HUES64 (cell line): Measurements from ENCODE around the gene AGTRAP.

Source experiments
- H3K27ac ChIP-seq: 2 replicates; pipeline ENCODE4 v1.7.0; 2013; ENCODE audit warnings: low read depth, low read length, inconsistent platforms
- H3K27me3 ChIP-seq: 2 replicates; pipeline ENCODE4 v1.6.1; 2013; ENCODE audit warnings: mild to moderate bottlenecking, low read length; ENCODE audit not compliant: insufficient read depth
- H3K36me3 ChIP-seq: 2 replicates; pipeline ENCODE4 v1.6.1; 2013; ENCODE audit warnings: mild to moderate bottlenecking, low read length; ENCODE audit not compliant: insufficient read depth
- H3K4me1 ChIP-seq: 2 replicates; pipeline ENCODE4 v1.6.1; 2013; ENCODE audit warnings: mild to moderate bottlenecking, low read length, moderate library complexity; ENCODE audit not compliant: insufficient read depth
- H3K4me3 ChIP-seq: 2 replicates; pipeline ENCODE4 v1.5.1; 2013; ENCODE audit warnings: mild to moderate bottlenecking, low read length, moderate library complexity
- H3K9ac ChIP-seq: 2 replicates; pipeline ENCODE4 v1.6.1; 2013; ENCODE audit warnings: mild to moderate bottlenecking, low read depth, low read length
- H3K9me3 ChIP-seq: 2 replicates; pipeline ENCODE4 v1.6.1; 2013; ENCODE audit warnings: low read depth, low read length; ENCODE audit not compliant: insufficient read depth
- WGBS: fragments of 150-250, 120-280 bp; methylation state at CpG from one replicate; pipeline ENCODE4 v1.1.7; 2013; ENCODE audit warnings: missing lambda C conversion rate; 5-methylcytosine and 5-hydroxymethylcytosine counted together

The AGTRAP gene

GRCh38 chr1:11708554-11709350 is 27.2 kb upstream of the AGTRAP start:
- H3K27ac ChIP-seq = no peak overlapping the region
- no peak overlapping the region for H3K9ac ChIP-seq
- WGBS = 89% methylated on average over 11 of the region's 11 CpGs
- peaks cover 22% of the 10 kb centered on the region for H3K4me1 ChIP-seq
- no peaks in the 10 kb centered on the region for H3K27me3 ChIP-seq
- H3K4me3 ChIP-seq = no peak overlapping the region
- peaks cover 28% of the 10 kb centered on the region for H3K36me3 ChIP-seq
- H3K9me3 ChIP-seq = no peaks in the 10 kb centered on the region

- H3K27me3 ChIP-seq = no peaks in the 10 kb centered on the region
- H3K4me1 ChIP-seq = peaks cover 4% of the 10 kb centered on the region; the same call in 1 of the 2 replicates
- 95% methylated on average over 5 of the region's 5 CpGs for WGBS
Measured at GRCh38 chr1:11711490-11711889, 24.4 kb upstream of the AGTRAP start.

GRCh38 chr1:11712285-11712684 is 23.7 kb upstream of the AGTRAP start:
- Histone ChIP-seq H3K4me3 (no peak overlapping the region), H3K36me3 (peaks cover 38% of the 10 kb centered on the region), H3K27ac (no peak overlapping the region), H3K9ac (no peak overlapping the region), H3K9me3 (no peaks in the 10 kb centered on the region), H3K27me3 (no peaks in the 10 kb centered on the region), H3K4me1 (peaks cover 2% of the 10 kb centered on the region; the same call in 1 of the 2 replicates)
- 98% methylated on average over 8 of the region's 8 CpGs for WGBS

More at GRCh38 chr1:11711490-11711889, 24.4 kb upstream of the AGTRAP start:
- Histone ChIP-seq H3K27ac (no peak overlapping the region), H3K9me3 (no peaks in the 10 kb centered on the region), H3K9ac (no peak overlapping the region), H3K36me3 (peaks cover 38% of the 10 kb centered on the region), H3K4me3 (no peak overlapping the region)

- H3K36me3 ChIP-seq = peaks cover 38% of the 10 kb centered on the region
- WGBS = 95% methylated on average over 11 of the region's 11 CpGs
- no peak overlapping the region for H3K27ac ChIP-seq
- no peaks in the 10 kb centered on the region for H3K27me3 ChIP-seq
- no peaks in the 10 kb centered on the region for H3K9me3 ChIP-seq
- no peak overlapping the region for H3K9ac ChIP-seq
- H3K4me3 ChIP-seq = no peak overlapping the region
- no peaks in the 10 kb centered on the region for H3K4me1 ChIP-seq
Measured at GRCh38 chr1:11713095-11713494, 22.8 kb upstream of the AGTRAP start.

GRCh38 chr1:11714831-11715575 is 20.9 kb upstream of the AGTRAP start:
- H3K9ac ChIP-seq = no peak overlapping the region
- H3K4me1 ChIP-seq = no peaks in the 10 kb centered on the region
- H3K27me3 ChIP-seq = no peaks in the 10 kb centered on the region
- H3K9me3 ChIP-seq = no peaks in the 10 kb centered on the region
- 97% methylated on average over 24 of the region's 24 CpGs for WGBS
- no peak overlapping the region for H3K4me3 ChIP-seq
- H3K36me3 ChIP-seq = peaks cover 26% of the 10 kb centered on the region
- H3K27ac ChIP-seq = no peak overlapping the region

GRCh38 chr1:11719313-11720032 is 16.5 kb upstream of the AGTRAP start:
- H3K4me3 ChIP-seq = peak overlapping the region; percentile 17; the same call in 1 of the 2 replicates

GRCh38 chr1:11720033-11720376 is 15.9 kb upstream of the AGTRAP start:
- H3K27me3 ChIP-seq = no peaks in the 10 kb centered on the region
- WGBS = 94% methylated on average over 12 of the region's 12 CpGs

More at GRCh38 chr1:11719313-11720032, 16.5 kb upstream of the AGTRAP start:
- no peaks in the 10 kb centered on the region for H3K9me3 ChIP-seq
- WGBS = 53% methylated on average over 44 of the region's 44 CpGs
- H3K27me3 ChIP-seq = no peaks in the 10 kb centered on the region
- no peak overlapping the region; the same call in 1 of the 2 replicates for H3K27ac ChIP-seq
- H3K4me1 ChIP-seq = no peaks in the 10 kb centered on the region
- H3K9ac ChIP-seq = no peak overlapping the region
- H3K36me3 ChIP-seq = peaks cover 24% of the 10 kb centered on the region

GRCh38 chr1:11720525-11720924 is 15.4 kb upstream of the AGTRAP start:
- no peak overlapping the region for H3K9ac ChIP-seq
- H3K4me3 ChIP-seq = no peak overlapping the region
- H3K27me3 ChIP-seq = no peaks in the 10 kb centered on the region
- no peak overlapping the region for H3K27ac ChIP-seq
- no peaks in the 10 kb centered on the region for H3K9me3 ChIP-seq
- peaks cover 18% of the 10 kb centered on the region for H3K36me3 ChIP-seq
- H3K4me1 ChIP-seq = peaks cover 7% of the 10 kb centered on the region
- WGBS = 94% methylated on average over 4 of the region's 4 CpGs

More at GRCh38 chr1:11720033-11720376, 15.9 kb upstream of the AGTRAP start:
- peaks cover 23% of the 10 kb centered on the region for H3K36me3 ChIP-seq
- H3K4me1 ChIP-seq = 0 out of 2 replicates have a peak, but pooled peaks cover 3% of the 10 kb centered on the region
- no peak overlapping the region for H3K27ac ChIP-seq
- no peak overlapping the region for H3K4me3 ChIP-seq
- no peaks in the 10 kb centered on the region for H3K9me3 ChIP-seq
- H3K9ac ChIP-seq = no peak overlapping the region

GRCh38 chr1:11721311-11721710 is 14.6 kb upstream of the AGTRAP start:
- WGBS = 91% methylated on average over 4 of the region's 4 CpGs
- Histone ChIP-seq H3K36me3 (peaks cover 15% of the 10 kb centered on the region), H3K4me1 (peaks cover 11% of the 10 kb centered on the region), H3K27me3 (no peaks in the 10 kb centered on the region), H3K9ac (no peak overlapping the region), H3K27ac (no peak overlapping the region), H3K9me3 (no peaks in the 10 kb centered on the region), H3K4me3 (no peak overlapping the region)

GRCh38 chr1:11722538-11722937 is 13.4 kb upstream of the AGTRAP start:
- 97% methylated on average over 2 of the region's 2 CpGs for WGBS
- Histone ChIP-seq H3K4me1 (peaks cover 14% of the 10 kb centered on the region), H3K4me3 (no peak overlapping the region), H3K27ac (no peak overlapping the region), H3K9me3 (no peaks in the 10 kb centered on the region), H3K36me3 (peaks cover 13% of the 10 kb centered on the region; the same call in 1 of the 2 replicates), H3K27me3 (no peaks in the 10 kb centered on the region), H3K9ac (no peak overlapping the region)

- Histone ChIP-seq H3K4me3 (no peak overlapping the region), H3K36me3 (peaks cover 9% of the 10 kb centered on the region; the same call in 1 of the 2 replicates), H3K4me1 (peaks cover 24% of the 10 kb centered on the region), H3K9ac (no peak overlapping the region), H3K27ac (peak overlapping the region; percentile 31; the same call in 1 of the 2 replicates), H3K27me3 (no peaks in the 10 kb centered on the region), H3K9me3 (no peaks in the 10 kb centered on the region)
- WGBS = 46% methylated on average over 5 of the region's 5 CpGs
Measured at GRCh38 chr1:11725616-11726015, 10.3 kb upstream of the AGTRAP start.
